GM19438 (cell line): ENCODE measurements around the gene ALDH16A1.
"Not testable (repeated sequence)": the region's sequence is repeated elsewhere in the genome, so short reads cannot be mapped to it uniquely, and the experiment has no call there.

Experiments used
- ATAC-seq: cut with Tn5 transposase; IDR thresholded peaks from one replicate; pipeline ENCODE4 v1.9.1; 2021; ENCODE audit warnings: low read depth; ENCODE audit not compliant: unreplicated experiment

ALDH16A1 gene

DNA sequence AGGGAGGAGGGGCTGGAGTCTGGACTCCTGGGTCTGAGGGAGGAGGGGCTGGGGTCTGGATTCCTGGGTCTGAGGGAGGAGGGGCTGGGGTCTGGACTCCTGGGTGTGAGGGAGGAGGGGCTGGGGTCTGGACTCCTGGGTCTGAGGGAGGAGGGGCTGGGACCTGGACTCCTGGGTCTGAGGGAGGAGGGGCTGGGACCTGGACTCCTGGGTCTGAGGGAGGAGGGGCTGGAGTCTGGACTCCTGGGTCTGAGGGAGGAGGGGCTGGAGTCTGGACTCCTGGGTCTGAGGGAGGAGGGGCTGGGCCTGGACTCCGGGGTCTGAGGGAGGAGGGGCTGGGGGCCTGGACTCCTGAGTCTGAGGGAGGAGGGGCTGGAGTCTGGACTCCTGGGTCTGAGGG lies 8.1 kb downstream of the ALDH16A1 start:
- not testable (repeated sequence) for ATAC-seq

DNA sequence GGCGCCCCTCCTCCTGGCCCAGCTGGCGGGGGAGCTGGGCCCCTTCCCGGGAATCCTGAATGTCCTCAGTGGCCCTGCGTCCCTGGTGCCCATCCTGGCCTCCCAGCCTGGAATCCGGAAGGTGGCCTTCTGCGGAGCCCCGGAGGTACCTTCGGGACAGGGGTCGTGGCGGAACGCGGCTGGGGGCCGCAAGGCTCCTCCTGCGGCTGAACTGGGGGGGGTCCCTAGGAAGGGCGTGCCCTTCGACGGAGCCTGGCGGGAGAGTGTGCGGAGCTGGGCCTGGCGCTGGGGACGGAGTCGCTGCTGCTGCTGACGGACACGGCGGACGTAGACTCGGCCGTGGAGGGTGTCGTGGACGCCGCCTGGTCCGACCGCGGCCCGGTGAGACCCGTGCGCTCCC lies 8.6 kb downstream of the ALDH16A1 start:
- ATAC-seq, result no peak

DNA sequence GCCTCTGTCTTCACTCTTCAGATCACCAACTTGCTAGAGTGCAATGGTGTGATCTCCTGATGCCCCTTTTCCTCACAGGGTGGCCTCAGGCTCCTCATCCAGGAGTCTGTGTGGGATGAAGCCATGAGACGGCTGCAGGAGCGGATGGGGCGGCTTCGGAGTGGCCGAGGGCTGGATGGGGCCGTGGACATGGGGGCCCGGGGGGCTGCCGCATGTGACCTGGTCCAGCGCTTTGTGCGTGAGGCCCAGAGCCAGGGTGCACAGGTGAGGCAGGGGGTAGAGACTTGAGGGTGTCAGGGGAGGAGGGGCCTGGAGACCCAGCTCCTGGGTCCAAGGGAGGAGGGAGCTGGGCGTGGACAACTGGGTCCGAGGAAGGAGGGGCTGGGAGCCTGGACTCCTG lies 9.5 kb downstream of the ALDH16A1 start:
- ATAC-seq, result no peak

DNA sequence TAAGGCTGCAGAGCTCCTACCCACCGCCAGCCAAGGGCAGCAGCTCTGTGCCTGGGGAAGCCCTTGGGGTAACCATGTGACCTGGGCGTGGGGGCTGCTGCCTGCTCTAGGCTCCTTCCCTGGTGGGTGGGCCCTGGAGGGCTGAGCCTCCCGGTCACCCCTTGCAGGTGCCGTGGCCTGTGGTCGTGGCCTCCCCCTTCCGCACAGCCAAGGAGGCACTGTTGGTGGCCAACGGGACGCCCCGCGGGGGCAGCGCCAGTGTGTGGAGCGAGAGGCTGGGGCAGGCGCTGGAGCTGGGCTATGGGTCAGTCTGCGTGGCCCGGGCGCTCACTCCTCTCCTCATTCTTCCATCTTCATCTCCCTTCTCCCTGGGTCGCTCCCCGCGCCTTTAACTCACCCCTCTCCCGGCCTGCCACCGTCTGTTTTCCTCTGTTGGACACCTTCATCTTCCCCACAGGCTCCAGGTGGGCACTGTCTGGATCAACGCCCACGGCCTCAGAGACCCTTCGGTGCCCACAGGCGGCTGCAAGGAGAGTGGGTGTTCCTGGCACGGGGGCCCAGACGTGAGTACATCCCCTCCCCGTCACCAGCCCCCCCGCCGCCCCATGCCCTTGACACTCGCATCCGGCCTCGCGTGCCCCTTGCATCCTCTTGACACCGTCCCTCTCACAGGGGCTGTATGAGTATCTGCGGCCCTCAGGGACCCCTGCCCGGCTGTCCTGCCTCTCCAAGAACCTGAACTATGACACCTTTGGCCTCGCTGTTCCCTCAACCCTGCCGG lies 11.1 kb downstream of the ALDH16A1 start:
- no peak for ATAC-seq

- no peak for ATAC-seq
Observed at GRCh38 chr19:49465371-49465770, 12.3 kb downstream of the ALDH16A1 start.

- ATAC-seq, result no peak
Observed at GRCh38 chr19:49468199-49468598, 15.2 kb downstream of the ALDH16A1 start.

GRCh38 chr19:49468746-49469447 lies 15.9 kb downstream of the ALDH16A1 start:
- ATAC-seq, result peak; percentile 46

DNA sequence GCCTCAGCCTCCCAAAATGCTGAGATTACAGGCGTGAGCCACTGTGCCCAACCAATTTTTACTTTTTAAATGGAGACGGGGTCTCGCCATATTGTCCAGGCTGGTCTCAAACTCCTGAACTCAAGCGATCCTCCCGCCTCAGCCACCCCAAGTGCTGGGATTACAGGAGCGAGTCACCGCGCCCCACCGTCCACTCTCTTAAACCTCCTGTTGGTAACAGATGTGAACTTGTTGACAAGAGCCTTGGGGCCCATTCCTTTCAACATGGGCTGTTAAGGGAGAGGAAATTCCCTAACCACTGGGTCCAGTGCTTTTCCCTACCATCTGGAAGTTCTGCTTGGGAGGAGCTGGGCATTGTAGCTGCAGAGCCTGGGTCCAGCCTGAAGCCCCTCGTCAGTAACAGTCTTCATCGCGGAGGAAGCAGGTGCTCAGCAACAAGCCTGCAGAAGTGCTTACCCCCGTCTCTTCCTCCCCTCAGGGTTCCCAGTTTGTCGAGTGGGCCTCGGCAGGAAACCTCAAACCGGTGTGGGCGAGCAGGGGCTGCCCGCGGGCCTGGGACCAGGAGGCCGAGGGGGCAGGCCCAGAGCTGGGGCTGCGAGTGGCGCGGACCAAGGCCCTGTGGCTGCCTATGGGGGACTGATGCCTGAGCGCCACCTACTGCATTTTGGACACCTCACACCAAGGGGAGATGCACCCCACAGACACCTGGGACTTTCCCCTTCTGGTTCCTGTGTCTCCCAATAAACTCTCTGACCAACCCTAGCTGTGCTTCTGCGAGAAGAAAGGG lies 17.0 kb downstream of the ALDH16A1 start:
- peak; percentile 41 for ATAC-seq

- ATAC-seq, result no peak
Observed at GRCh38 chr19:49470615-49470978, 17.6 kb downstream of the ALDH16A1 start.

- ATAC-seq, result no peak
Observed at GRCh38 chr19:49472936-49473335, 19.9 kb downstream of the ALDH16A1 start.

DNA sequence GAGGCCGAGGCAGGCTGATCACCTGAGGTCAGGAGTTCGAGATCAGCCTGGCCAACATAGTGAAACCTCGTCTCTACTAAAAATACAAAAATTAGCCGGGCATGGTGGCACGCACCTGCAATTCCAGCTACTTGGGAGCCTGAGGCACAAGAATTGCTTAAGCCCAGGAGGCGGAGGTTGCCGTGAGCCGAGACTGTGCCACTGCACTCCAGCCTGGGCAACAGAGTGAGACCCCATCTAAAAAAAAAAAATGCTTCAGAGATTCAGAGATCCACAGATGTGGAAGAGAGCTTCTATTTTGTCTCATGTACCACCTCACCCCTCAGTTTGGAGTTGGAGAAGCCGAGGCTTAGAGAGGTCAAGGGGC lies 20.5 kb downstream of the ALDH16A1 start:
- ATAC-seq, result not testable (repeated sequence)

DNA sequence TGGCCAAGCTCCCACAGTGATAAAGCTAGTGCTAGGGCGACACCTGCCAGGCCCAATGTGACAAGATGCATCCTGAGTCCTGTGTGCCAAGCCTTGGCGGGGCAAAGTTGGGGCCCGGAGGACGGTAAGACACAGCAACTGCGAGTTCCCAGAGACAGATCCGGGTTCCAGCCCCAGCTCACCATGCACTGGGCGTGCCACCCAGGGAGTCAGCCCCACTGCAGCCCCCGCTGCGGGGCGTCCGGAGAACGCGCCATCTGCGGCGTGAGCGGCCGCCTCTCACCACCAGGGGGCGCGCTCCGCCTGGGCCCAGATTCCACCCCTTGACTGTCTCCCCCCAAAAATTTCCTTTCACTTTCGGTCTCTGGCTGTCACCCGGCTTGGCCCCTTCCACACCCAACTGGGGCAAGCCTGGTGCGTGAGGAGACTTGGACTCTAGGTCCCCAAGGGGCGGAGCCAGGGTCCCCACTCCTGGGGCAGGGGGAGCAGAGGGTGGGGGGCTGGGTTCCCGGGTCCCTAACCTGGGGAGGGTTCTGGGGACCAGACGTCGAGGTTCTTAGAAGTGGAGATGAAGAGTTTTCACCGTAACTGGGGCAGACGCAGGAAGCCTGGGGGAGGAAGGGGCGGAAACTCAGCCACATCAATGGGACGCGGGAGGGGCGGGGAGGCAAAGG lies 21.0 kb downstream of the ALDH16A1 start, which contains the start of gene FLT3LG:
FLT3LG (plus strand) TSS at position 348 of the 674 bp plus-strand sequence. CDS start 425 bp downstream, outside the sequence.
- ATAC-seq, result peak; percentile 53

DNA sequence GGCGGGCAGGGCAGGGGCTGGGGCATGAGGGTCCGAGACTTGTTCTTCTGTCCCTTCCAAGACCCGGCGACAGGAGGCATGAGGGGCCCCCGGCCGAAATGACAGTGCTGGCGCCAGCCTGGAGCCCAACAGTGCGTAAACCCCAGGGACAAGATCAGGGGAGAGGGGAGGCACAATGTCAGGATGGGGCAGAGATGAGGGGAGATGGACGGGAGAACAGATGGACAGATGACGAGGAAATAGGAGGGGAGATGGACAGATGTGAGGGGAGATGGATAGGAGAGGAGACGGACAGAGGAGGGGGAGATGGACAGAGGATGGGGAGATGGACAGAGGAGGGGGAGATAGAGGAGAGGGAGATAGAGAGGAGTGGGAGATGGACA lies 21.5 kb downstream of the ALDH16A1 start:
- ATAC-seq, result no peak

DNA sequence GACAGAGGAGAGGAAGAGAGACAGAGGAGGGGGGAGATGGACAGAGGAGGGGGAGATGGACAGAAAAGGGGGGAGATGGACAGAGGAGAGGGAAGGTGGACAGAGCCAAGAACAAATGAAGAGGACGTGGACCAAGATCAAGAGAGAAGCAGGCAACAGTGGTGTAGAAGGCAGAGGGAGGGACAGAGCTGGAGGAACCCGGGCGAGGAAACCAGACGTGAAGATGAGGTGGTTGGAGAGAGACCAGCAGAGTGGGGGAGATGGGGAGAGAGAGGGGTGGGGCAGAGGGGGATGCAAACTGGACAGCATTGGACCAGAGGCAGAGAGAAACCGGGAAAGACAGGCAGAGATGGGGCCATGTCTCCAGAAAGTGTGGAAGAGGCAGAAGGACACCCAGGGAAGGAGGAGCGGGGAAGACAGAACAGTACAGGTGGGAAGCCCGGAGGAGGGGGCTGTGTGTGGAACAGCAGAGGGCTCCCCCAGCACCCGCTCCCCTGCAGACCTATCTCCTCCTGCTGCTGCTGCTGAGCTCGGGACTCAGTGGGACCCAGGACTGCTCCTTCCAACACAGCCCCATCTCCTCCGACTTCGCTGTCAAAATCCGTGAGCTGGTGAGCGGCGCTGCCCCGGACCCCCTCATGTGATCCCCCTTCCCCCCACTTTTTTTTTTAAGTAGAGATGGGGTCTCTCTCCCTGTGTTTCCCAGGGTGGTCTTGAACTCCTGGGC lies 22.3 kb downstream of the ALDH16A1 start:
- ATAC-seq, result no peak

GRCh38 chr19:49475995-49476880 lies 23.2 kb downstream of the ALDH16A1 start:
- ATAC-seq, result no peak

GRCh38 chr19:49479975-49480628 lies 27.1 kb downstream of the ALDH16A1 start:
- ATAC-seq, result no peak

DNA sequence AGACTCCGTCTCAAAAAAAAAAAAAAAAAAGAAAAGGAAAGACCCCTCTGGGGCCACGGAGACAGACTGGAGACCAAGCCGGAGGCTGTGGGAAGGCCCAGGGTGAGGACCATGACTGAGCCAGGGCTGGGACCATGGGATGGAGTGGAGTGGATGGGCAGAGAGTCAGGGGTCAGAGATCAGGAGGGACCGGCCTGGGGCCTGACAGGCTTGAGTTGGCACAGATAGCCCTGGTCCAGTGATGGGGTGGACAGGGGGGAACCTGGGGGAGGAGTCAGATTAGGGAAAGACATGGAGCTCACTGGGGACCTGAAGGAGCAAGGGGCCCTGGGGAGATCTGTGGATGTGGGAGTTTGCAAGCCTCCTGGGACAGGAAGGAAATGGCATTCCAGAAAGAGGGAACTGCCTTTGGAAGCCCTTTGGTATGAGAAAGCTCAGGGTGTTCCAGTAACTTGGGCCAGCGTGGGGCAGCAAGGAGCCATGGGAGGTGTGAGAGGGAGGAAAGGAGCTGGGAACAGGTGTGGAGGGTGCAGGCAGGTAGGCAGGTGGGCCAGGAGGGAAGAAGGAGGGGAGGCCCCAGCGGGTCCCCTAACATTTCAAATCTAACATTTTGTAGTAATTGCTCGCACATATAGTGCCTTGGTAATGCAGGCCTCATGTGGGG lies 28.1 kb downstream of the ALDH16A1 start:
- ATAC-seq, result no peak

- ATAC-seq, result no peak
Observed at GRCh38 chr19:49486232-49486631, 33.2 kb downstream of the ALDH16A1 start.
